ENCODE data around the gene SPATA6L. TPM values are rescaled to one million over a fixed set of nuclear protein-coding genes. Genes with fewer than 3 reads are reported as not detected.

SPATA6L gene
- total RNA-seq, 3 donors from 2014 or later (not counting 1 experiment from before 2014, with no cell fraction given): 2.0 to 4.7 (median 4.3) TPM

DNA sequence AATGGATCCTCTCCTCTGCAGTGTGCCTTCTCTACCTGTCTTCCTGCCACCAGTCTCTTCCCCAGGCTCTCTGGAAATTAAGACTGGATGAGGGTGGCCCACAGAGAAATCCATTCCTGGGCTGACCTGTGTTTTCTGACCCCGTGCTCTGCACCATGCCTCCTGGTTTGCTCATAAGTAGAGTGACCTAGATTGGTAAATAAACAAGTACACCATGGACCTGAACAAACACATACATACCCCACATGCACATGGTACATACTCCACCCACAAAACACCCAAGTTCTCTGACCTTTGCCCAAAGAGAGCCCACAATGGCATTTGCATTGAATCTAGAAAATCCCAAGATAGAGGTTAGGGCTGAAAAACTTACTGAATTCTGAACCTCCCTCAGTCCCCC lies 81.6 kb downstream of the SPATA6L start:
- no peak overlapping the region for H3K4me3 Mint-ChIP-seq
- ATAC-seq (no peak), DNase-seq (no peak)
- Histone ChIP-seq H3K4me1 (ENCODE audit: control insufficient read depth, insufficient read depth, low read length) (no peaks in the 10 kb centered on the region), H3K27me3 (ENCODE audit: control insufficient read depth, insufficient read depth, low read length) (no peaks in the 10 kb centered on the region), H3K36me3 (ENCODE audit: control insufficient read depth, insufficient read depth, low read length) (no peaks in the 10 kb centered on the region), H3K4me3 (ENCODE audit: low read length) (no peak overlapping the region), H3K9me3 (ENCODE audit: control insufficient read depth, insufficient read depth, low read length) (no peaks in the 10 kb centered on the region), H3K27ac (ENCODE audit: low read length) (no peak overlapping the region)
- H3K36me3 Mint-ChIP-seq: no peaks in the 10 kb centered on the region
- no peaks in the 10 kb centered on the region for H3K9me3 Mint-ChIP-seq
- no peak for TF ChIP-seq CTCF (IDR thresholded peaks at IDR 0.05)
- intact Hi-C loops (cut with micrococcal nuclease): no loop called here
- H3K27me3 Mint-ChIP-seq (ENCODE audit: low read depth in 2 of 2): no peaks in the 10 kb centered on the region
- WGBS (ENCODE audit: insufficient coverage): no CpG with 5 or more reads among the region's 1 CpG
- no peak overlapping the region for H3K27ac Mint-ChIP-seq
- H3K4me1 Mint-ChIP-seq: no peaks in the 10 kb centered on the region

GRCh38 chr9:4583001-4583400 lies 83.3 kb downstream of the SPATA6L start:
- no peak for TF ChIP-seq CTCF (IDR thresholded peaks at IDR 0.05)
- Mint-ChIP-seq H3K4me3 (no peak overlapping the region), H3K27me3 (ENCODE audit: low read depth in 2 of 2) (peaks cover 0 to 2% of the 10 kb centered on the region in 2 donors), H3K9me3 (no peaks in the 10 kb centered on the region), H3K36me3 (no peaks in the 10 kb centered on the region), H3K4me1 (no peaks in the 10 kb centered on the region), H3K27ac (no peak overlapping the region)
- DNase-seq (no peak), ATAC-seq (peak in 1 of 3 donors; percentile 10)
- Histone ChIP-seq H3K27ac (ENCODE audit: low read length) (no peak overlapping the region), H3K27me3 (ENCODE audit: control insufficient read depth, insufficient read depth, low read length) (no peaks in the 10 kb centered on the region), H3K4me3 (ENCODE audit: low read length) (no peak overlapping the region), H3K9me3 (ENCODE audit: control insufficient read depth, insufficient read depth, low read length) (no peaks in the 10 kb centered on the region), H3K4me1 (ENCODE audit: control insufficient read depth, insufficient read depth, low read length) (no peaks in the 10 kb centered on the region), H3K36me3 (ENCODE audit: control insufficient read depth, insufficient read depth, low read length) (no peaks in the 10 kb centered on the region)
- 90% methylated on average over 12 of the region's 12 CpGs for WGBS (ENCODE audit: insufficient coverage)
- intact Hi-C loops (cut with micrococcal nuclease): no loop called here

DNA sequence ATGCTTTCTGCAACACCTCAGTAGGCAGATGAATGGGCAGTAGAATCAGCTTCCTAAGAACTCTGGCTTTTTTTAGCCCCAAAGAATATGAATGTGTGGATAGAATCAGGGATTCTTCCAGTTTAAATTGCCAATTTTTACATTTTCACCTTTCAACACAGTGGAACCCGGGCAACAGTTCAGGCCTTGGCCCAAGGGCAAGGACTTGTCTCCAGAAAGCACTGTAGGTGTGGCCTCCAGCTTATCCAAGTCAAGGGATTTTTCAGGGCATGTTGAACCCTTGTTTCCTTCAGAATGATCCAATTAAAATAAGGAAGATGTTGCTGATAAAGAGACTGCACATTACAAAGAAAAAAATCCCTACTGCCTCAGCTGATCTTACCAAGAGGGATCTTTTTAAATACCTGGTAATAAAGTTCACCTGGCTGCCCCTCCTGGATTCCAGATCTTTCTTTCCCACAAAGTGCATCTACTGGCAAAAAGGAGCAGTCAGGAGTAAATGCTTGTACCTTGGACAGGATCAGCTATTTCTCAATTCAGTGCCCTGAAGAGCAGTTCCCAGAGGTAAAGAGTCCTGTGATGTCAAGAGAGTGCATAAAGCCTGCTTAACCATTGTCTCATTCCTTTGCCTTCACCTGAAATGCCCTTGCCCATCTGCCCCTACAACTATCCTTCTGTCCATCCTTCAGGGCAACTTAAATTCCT lies 84.3 kb downstream of the SPATA6L start:
- WGBS (ENCODE audit: insufficient coverage): 94% methylated on average over 1 of the region's 1 CpG
- Histone ChIP-seq H3K4me3 (ENCODE audit: low read length) (no peak overlapping the region), H3K27me3 (ENCODE audit: control insufficient read depth, insufficient read depth, low read length) (no peaks in the 10 kb centered on the region), H3K4me1 (ENCODE audit: control insufficient read depth, insufficient read depth, low read length) (no peaks in the 10 kb centered on the region), H3K9me3 (ENCODE audit: control insufficient read depth, insufficient read depth, low read length) (no peaks in the 10 kb centered on the region), H3K27ac (ENCODE audit: low read length) (no peak overlapping the region), H3K36me3 (ENCODE audit: control insufficient read depth, insufficient read depth, low read length) (no peaks in the 10 kb centered on the region)
- H3K9me3 Mint-ChIP-seq: no peaks in the 10 kb centered on the region
- no peak overlapping the region for H3K27ac Mint-ChIP-seq
- no peak overlapping the region for H3K4me3 Mint-ChIP-seq
- ATAC-seq (no peak), DNase-seq (no peak)
- intact Hi-C loops (cut with micrococcal nuclease): no loop called here
- no peaks in the 10 kb centered on the region for H3K4me1 Mint-ChIP-seq
- H3K36me3 Mint-ChIP-seq: no peaks in the 10 kb centered on the region
- no peak for TF ChIP-seq CTCF (IDR thresholded peaks at IDR 0.05)
- peaks cover 0 to 2% of the 10 kb centered on the region in 2 donors for H3K27me3 Mint-ChIP-seq (ENCODE audit: low read depth in 2 of 2)
